GM21526 (cell line): ENCODE measurements around the gene PDE6B.
"Not testable (repeated sequence)": the region's sequence is repeated elsewhere in the genome, so short reads cannot be mapped to it uniquely, and the experiment has no call there.

ENCODE experiments used
- ATAC-seq: cut with Tn5 transposase; IDR thresholded peaks from one replicate; pipeline ENCODE4 v1.9.1; 2021; ENCODE audit warnings: moderate library complexity; ENCODE audit not compliant: unreplicated experiment, low FRiP score

Gene PDE6B

DNA sequence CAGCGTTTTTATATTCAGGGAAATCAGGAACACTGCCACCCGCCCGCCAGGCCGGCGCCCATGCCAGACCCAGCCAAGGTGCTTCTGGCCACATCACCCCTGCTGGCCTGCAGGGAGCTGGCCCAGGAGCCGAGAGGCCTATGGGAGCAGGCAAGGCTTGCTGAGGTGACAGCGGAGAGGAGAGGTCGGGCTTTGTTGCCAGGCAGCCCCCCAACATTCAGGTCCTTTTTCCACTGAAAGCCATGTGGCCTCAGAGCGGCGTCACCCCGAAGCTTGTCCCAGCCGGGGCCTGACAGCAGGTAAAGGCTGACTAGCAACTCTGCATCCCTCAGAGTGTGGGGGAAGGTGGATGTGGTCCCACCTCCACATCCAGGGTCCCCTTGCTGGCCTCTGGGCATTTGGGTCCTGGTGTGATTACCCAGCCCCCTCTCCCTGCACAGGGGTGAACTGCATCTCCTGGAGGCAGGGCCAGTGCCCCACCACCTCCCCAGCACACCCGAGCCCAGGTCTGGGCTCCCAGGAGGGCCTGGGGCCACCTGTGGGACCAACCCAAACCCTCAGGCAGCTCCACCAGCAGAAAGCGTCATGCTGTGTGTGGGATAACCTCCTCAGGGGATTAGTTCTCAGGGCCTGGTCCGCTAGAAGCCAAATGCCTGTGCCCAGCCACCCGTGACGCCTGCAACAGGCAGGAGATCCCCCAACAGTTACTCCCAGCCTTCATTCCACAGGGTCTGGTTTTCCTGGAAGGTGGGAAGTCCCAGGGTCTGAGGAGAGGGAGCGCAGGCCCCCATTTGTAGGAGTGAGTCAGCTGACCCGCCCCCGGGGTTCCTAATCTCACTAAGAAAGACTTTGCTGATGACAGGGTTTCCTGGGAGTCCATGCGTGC is at the start of gene PDE6B:
PDE6B (plus strand) TSS at position 869 of the 886 bp plus-strand sequence. CDS start 54 bp downstream, outside the sequence.
- no peak for ATAC-seq

DNA sequence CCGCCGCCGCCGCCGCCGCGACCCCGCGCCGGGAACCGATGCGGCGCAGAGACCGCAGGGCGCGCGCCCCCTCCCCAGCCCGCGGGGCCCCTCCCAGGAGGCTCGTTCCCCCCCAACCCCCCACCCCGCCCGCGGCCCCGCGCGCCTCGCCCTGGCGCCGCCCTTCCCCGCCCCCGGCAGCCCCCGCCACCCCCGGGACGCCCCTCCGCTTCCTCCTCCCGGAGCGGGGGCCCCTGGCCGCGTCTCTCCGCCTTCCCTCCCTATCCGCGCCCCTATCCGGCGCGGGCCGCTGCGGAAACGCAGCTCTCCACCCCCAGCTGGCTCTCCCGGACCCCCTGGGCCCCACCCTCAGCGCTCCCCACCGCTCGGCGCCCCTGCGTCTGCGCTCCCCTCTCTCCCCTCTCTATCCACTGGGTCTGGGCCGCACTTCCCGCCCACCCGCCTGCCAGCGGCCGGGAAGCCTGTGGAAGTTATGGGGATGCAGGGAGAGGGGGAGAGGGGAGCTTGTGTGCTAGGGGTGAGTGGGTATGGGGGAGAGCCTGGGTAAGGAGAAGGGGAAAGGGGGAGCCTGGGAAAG is 49.0 kb upstream of the PDE6B start, which contains the start of gene TMEM271:
TMEM271 (minus strand) TSS at position 51 of the 577 bp plus-strand sequence. CDS start 233 bp downstream, outside the sequence.
- no peak for ATAC-seq

DNA sequence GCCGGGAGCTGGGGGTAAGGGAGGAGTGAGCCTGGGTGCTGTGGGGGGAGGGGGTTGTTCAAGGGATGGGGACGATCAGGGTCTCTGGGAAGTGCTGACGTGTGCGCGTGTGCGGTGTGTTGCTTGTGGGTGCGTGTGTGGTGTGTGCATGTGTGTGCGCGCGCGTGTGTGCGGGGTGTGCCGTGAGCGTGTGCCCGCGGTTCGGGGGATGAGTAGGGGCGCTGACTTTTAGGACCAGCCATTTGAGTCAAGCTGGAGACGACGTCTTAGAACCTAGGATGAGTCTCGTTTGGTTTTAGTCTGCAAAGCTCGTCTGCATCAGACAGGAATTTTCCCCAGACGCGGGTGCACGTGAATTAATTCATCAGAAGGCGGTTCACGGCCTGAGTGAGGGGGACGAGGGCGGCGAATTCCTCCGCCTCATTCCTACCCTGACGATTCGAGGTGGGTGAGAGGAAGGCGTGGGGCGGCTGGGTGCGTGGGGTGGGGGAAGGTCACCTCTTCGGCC is 48.3 kb upstream of the PDE6B start:
- ATAC-seq: no peak

DNA sequence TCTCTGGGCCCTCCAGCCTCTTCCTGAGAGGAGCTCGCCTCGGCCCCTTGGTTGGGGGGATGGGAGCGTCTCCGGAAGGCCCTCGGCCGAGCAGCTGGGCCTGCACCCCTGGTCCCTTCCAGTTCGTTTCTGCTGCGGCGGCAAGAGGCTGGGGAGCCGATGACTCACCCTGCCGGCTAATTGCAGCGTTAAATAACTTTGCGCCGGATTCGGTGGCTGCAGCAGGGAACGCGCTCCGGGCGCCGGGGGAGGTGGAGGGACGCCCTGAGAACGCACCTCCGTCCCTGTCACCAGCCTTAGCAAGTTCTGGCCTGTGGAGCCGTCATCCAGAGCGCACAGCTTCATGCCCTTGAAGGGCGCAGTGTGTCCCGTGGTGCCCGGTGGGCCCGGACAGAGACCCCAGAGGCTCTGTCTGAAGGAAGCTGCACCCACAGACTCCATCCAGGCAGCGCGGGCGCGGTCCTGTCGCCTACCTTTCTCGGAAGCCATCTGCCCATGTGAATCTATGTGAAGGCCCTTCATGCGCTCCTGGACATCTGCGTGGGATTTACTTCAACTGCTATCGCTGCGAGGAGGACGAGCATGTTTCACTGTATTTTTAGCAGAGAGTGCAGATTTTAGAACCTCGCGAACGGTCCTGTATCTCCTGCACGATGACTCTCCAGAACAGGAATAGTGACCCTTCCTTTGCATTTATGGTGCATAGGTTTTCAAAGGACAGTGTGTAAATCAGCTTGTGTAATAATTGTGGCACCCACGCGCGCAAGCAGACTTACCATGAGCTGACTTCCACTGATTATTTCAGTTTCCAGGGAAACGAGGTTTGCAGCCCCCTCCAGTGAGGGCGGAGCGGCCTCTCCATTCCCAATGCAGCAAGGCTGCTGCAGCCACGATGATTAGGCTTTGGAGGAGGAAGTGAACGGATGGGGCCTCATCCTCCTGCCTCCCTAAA is 47.6 kb upstream of the PDE6B start:
- ATAC-seq: no peak

DNA sequence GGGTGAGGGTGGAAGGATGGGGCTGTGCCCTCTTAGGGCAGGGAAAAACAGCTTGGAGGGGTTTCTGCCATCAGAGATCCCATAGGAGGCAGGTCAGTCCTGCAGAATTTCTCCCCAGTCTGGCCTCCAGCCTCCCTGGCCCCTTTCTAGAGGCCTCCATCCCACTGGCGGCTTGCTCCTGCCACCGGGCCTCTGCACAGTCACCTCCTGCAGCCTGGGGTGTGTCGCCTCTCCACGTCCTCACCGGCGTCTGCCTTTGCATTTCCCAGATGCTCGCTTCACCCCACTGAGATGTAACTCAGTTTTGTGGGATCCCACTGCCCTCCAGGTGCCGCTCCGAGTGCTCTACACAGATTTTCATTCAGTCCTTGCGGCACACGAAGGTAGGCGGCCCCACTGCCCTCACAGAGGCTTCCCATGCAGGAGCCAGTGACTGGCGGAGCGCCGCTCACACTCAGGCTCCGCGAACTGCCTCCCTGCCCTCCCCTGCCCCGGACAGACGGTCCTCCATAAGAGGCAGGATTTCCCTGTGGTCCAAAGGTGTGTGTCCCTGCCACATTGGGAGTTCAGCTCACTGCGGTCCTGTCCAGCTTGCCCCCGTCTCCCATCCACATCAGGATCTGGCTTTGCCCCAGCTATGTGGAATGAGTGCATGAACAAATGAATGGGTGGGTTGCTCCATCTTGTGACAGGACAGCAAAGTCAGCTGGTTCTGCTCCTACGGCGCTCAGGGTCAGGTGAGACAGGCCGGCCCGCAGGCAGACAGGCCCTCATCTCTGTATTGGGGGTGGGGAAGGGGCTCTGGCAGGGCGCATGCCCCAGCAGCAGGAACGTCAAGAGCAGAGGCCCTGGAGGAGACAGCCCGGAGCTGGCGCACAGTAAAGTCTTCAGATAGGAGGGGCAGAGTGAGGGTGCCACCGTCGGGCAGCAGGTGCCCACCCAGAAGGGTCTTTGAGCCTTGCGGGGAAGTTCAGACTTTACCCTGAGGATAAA is 46.6 kb upstream of the PDE6B start:
- ATAC-seq: no peak

DNA sequence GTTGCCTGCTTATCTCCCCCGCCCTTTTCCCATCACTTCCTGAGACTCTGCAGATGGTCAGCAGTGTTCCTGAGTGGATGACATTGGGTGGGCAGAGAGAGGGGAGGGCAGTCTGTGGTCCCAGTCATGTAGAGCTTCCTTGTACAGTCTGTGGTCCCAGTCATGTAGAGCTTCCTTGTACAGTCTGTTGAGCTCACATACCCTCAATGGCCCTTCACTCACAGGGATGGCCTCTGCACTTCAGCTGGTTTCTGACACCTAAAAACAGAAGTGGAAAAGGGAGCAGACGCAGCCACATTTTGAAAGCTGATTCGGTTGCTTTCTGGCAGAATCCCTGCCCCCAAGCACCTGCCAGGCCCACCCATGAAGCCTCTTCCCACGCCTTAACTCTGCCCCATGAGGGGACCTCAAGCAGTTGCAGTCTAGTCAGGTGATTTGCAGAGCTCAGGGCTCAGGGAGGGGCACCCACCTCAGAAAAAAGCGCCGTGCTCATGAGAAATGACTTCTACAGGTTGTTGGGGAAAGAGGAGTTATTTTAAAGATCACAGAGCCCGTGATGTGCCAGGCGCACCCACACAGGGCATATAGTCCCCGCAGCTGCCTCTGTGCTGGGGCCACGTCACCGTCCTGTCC is 45.7 kb upstream of the PDE6B start:
- ATAC-seq: no peak

- no peak for ATAC-seq
Observed at GRCh38 chr4:581181-581580, 44.2 kb upstream of the PDE6B start.

DNA sequence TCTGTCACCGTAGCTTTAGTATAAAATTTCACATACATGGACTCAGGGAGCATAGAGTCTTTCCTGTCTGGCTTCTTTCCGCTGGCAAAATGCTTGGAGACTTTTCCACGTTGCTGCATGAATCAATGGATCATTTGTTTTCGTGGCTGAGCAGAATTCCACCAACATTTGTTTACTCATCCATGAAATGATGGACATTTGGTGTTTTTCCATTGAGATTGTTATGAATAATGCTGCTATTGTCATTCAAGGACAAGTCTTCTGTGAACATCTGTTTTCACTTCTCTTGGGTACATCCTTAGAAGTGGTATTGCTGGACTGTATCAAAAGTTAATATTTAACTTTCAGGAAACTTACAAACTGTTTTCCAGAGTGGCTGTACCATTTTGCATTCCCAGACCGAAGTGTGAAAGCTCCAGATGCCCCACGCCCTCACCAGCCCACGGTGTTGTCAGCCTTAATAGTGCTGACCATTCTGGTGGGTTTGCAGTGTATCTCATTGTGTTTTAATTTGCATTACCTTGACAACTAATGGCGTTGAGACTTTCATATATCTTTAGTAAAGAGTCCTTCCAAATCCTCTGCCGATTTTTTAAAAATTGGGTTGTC is 43.5 kb upstream of the PDE6B start:
- ATAC-seq: no peak

DNA sequence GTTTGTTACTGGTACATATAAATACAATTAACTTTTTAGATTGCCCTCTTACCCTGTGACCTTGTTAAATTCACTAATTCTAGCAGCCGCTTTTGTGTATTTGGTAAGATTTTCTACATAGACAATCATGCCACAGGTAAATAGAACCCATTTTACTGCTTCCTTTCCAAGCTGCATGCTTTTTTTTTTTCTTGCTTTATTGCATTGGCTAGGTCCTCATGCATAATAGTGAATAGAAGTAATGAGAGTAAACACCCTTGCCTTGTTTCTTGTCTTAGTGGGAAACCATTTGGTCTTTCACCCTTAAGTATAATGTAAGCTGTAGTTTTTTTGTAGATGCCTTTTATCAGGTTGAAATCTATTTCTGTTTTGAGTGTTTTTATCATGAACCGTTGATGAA is 41.6 kb upstream of the PDE6B start:
- ATAC-seq: no peak

- no peak for ATAC-seq
Observed at GRCh38 chr4:587671-588350, 37.6 kb upstream of the PDE6B start.

DNA sequence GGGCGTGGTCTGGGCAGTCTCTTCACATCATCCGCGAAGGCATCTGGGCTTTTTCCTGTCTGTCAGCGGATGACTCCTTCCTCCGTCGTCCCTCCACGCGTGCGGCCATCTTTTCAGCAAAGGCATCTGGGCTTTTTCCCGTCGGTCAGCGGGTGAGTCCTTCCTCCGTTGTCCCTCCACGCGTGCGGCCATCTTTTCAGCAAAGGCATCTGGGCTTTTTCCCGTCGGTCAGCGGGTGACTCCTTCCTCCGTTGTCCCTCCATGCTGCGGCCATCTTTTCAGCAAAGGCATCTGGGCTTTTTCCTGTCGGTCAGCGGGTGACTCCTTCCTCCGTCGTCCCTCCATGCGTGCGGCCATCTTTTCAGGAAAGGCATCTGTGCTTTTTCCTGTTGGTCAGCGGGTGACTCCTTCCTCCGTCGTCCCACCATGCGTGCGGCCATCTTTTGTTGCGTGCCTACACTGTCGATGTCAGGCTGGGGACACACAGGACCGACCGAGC is 37.0 kb upstream of the PDE6B start:
- no peak for ATAC-seq

GRCh38 chr4:589219-589963 is 36.0 kb upstream of the PDE6B start:
- no peak for ATAC-seq

DNA sequence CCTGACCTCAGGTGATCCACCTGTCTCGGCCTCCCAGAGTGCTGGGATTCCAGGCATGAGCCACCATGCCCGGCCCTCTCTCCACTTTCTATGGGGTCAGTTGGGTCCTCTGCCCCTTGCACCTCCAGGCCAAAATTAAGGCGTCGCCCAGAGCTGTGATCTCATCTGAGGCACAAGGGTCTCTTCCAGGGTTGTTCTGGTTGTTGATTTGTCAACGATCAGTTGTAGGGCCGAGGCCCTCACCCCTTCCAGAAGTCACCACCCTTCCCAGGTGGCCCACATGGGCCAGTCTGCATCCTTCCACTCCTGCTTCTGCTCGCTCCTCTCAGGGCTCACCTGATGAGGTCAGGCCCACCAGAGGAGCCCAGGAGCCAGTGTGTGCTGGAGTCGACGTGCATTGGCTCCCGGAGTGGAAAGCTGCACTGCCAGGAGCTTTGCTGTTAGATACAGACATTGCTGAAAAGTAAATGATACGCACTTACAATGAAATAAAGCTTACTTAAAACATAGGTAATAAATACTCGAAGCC is 35.0 kb upstream of the PDE6B start:
- ATAC-seq: no peak

DNA sequence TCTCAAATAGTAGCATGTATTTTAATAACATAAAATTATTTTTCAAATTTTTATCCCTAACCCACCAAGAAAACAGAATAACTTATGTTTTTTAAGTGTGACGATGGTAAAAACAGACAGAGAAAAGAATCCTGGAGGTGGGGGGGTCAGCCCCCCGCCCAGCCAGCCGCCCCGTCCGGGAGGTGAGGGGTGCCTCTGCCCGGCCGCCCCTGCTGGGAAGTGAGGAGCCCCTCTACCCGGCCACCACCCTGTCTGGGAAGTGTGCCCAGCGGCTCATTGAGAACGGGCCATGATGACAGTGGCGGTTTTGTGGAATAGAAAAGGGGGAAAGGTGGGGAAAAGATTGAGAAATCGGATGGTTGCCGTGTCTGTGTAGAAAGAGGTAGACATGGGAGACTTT is 33.2 kb upstream of the PDE6B start:
- ATAC-seq: not testable (repeated sequence)

DNA sequence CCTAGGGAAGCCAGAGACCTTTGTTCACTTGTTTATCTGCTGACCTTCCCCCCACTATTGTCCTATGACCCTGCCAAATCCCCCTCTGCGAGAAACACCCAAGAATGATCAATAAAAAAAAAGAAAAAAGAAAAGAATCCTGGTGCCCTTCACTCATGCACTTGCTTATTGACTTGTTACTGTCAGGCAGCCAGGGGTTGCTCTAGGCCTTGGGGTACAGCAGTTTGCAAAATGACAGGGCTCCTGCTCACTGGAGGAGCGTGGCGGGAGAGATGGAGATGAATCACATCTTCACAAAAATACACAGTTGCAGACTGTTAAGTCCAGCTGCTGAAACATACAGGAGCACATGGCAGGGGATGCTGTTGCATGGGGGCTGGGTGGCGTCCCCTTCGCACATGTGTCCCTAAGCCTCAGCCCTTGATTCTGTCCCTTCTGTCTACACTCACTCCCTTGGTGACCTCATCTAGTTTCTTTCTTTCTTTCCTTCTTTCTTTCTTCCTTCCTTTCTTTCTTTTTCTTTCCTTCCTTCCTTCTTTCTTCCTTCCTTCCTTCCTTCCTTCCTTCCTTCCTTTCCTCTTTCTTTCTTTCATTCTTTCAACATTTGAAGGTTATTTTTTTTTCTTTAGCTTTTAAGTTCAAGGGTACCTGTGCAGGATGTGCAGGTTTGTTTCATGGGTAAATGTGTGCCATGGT is 32.4 kb upstream of the PDE6B start:
- ATAC-seq: no peak

DNA sequence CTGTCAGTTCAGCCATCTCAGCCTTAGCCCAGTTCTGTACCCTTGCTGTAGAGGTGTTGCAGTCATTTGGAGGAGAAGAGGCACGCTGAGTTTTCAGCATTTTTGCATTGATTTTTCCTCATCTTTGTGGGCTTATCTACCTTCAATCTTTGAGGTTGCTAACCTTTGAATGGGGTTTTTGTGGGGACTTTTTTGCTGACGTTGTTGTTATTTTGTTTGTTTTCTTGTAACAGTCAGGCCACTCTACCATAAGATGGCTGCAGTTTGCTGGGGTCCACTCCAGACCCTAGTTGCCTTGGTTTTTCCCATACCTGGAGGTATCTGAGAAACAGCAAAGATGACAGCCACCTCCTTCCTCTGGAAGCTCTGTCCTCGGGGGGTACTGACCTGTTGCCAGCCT is 26.4 kb upstream of the PDE6B start:
- ATAC-seq: no peak
